ENCODE data around the gene CBLN1. TPM values are rescaled to one million over a fixed set of nuclear protein-coding genes. Genes with fewer than 3 reads are reported as not detected.
A peak's percentile ranks its signal among the peaks of the same experiment; 100 is the strongest.

The CBLN1 gene
- total and polyA plus RNA-seq, 2 donors from 2014 or later: 0.25 to 0.73 TPM

DNA sequence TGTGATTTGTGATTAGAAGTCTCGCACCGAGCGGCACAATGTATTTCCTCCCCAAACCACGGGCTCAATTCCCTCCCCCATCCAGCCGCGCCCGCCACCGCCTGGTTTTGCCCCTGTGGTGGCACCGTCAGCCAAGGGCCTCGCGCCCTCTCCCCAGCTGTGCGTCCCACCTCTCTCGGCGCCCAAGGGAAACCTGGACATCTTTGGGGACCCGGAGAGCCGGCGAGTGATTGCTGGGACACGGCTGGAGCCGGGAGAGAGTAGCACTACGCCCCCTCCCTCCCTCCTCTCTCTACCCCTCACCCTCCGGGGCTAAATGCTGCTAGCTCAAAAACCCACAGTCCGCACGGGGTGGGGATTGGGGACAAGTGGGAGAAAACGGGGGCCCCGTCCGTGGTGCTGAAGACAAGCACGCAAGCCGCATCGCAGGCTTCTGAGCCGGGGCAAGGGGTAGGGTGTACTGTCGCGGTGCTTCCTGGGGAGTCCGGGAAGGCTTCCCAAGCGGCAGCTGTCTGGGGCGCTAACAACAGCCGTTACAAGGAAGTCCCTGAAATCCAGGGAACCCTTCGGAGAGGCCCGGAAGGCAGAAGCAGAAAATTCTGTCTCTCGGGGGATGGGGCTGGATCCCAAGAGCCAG lies 1.4 kb downstream of the CBLN1 start:
- intact Hi-C loops (cut with DNase I): no loop called here
- no peaks in the 10 kb centered on the region for H3K9me3 ChIP-seq (ENCODE audit: control insufficient read depth in 2 of 3, insufficient read depth in 1 of 3, low read length in 3 of 3)
- H3K27me3 ChIP-seq (ENCODE audit: control insufficient read depth, insufficient read depth, low read length): peaks cover 74% of the 10 kb centered on the region
- H3K36me3 ChIP-seq (ENCODE audit: control insufficient read depth in 2 of 3, insufficient read depth in 3 of 3, low read length in 3 of 3): no peaks in the 10 kb centered on the region
- DNase-seq (peak in 4 of 5 donors; percentile 47 to 66 (median 60)), FAIRE-seq (no peak)
- TF ChIP-seq, protein P1, sequence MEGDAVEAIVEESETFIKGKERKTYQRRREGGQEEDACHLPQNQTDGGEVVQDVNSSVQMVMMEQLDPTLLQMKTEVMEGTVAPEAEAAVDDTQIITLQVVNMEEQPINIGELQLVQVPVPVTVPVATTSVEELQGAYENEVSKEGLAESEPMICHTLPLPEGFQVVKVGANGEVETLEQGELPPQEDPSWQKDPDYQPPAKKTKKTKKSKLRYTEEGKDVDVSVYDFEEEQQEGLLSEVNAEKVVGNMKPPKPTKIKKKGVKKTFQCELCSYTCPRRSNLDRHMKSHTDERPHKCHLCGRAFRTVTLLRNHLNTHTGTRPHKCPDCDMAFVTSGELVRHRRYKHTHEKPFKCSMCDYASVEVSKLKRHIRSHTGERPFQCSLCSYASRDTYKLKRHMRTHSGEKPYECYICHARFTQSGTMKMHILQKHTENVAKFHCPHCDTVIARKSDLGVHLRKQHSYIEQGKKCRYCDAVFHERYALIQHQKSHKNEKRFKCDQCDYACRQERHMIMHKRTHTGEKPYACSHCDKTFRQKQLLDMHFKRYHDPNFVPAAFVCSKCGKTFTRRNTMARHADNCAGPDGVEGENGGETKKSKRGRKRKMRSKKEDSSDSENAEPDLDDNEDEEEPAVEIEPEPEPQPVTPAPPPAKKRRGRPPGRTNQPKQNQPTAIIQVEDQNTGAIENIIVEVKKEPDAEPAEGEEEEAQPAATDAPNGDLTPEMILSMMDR (IDR thresholded peaks at IDR 0.05; ENCODE audit: borderline replicate concordance, extremely low read depth, insufficient read depth): no peak
- no peaks in the 10 kb centered on the region for H3K4me1 ChIP-seq (ENCODE audit: control insufficient read depth in 2 of 3, insufficient read depth in 2 of 3, low read depth in 1 of 3, low read length in 3 of 3)
- H3K4me3 ChIP-seq (ENCODE audit: low read length in 3 of 3): no peak overlapping the region
- no peak overlapping the region for H3K9ac ChIP-seq (ENCODE audit: low read length in 3 of 3)
- no peak overlapping the region for H3K27ac ChIP-seq (ENCODE audit: low read depth in 2 of 2, low read length in 2 of 2)

DNA sequence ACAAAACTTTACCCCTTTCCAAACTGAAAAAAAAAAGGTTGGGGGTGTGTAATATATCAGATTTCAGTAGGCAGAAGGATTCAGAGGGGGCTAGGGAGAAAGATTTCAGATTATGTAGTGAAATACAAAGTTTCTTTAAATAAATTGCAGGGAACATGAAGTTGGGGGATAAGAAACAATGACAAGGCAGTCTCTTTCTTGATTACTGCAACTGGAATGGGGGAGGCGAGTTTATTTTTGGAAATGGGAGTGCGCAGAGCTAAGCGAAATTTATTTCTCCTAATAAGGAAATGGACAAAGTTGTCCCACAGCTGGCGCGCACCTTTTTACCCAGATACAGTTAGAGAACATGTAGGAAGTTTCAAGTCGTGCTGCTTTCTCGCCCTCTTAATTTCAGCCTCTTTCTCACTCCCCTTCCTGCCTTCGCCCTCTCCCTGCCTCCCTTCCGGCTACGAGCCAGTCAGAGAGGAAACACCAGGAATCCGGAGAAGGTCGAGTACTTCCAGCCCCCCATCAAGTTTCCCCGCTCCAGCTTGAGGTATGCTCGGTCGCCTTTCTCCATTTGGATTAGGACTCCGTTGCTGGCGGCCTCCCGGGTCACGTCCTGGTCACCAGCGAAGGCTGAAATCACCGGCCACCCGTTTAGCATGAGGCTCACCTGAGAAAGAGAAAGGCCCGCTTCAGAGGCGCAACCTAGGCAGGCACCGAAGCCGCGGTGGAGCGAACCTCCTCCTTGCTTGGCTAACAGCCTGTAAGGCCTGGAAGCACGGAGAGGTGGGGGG lies 2.5 kb downstream of the CBLN1 start:
- intact Hi-C loops (cut with DNase I): no loop called here
- no peak for FAIRE-seq
- no peak for DNase-seq
- Histone ChIP-seq H3K4me3 (ENCODE audit: low read length in 3 of 3) (no peak overlapping the region), H3K27me3 (ENCODE audit: control insufficient read depth, insufficient read depth, low read length) (peaks cover 69% of the 10 kb centered on the region), H3K27ac (ENCODE audit: low read depth in 2 of 2, low read length in 2 of 2) (no peak overlapping the region), H3K4me1 (ENCODE audit: control insufficient read depth in 2 of 3, insufficient read depth in 2 of 3, low read depth in 1 of 3, low read length in 3 of 3) (no peaks in the 10 kb centered on the region), H3K36me3 (ENCODE audit: control insufficient read depth in 2 of 3, insufficient read depth in 3 of 3, low read length in 3 of 3) (no peaks in the 10 kb centered on the region), H3K9me3 (ENCODE audit: control insufficient read depth in 2 of 3, insufficient read depth in 1 of 3, low read length in 3 of 3) (no peaks in the 10 kb centered on the region), H3K9ac (ENCODE audit: low read length in 3 of 3) (no peak overlapping the region)
- TF ChIP-seq, protein P1 (IDR thresholded peaks at IDR 0.05; ENCODE audit: borderline replicate concordance, extremely low read depth, insufficient read depth): no peak

DNA sequence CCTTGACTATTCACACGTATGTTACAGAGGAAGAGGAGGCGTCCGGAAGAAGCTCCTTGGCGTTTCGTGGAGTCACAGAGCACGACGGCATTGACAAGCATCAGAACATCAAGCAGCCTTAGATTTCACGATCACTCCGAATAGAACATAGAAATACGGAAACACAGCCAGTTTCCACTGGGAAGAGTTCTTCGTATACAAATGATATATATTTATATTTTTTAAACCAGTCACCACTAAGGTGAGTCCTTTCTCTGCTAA lies 3.1 kb downstream of the CBLN1 start:
- H3K4me1 ChIP-seq (ENCODE audit: control insufficient read depth in 2 of 3, insufficient read depth in 2 of 3, low read depth in 1 of 3, low read length in 3 of 3): no peaks in the 10 kb centered on the region
- H3K9ac ChIP-seq (ENCODE audit: low read length in 3 of 3): no peak overlapping the region
- TF ChIP-seq, protein P1 (IDR thresholded peaks at IDR 0.05; ENCODE audit: borderline replicate concordance, extremely low read depth, insufficient read depth): no peak
- no peak overlapping the region for H3K27ac ChIP-seq (ENCODE audit: low read depth in 2 of 2, low read length in 2 of 2)
- H3K4me3 ChIP-seq (ENCODE audit: low read length in 3 of 3): no peak overlapping the region
- no peaks in the 10 kb centered on the region for H3K36me3 ChIP-seq (ENCODE audit: control insufficient read depth in 2 of 3, insufficient read depth in 3 of 3, low read length in 3 of 3)
- DNase-seq: no peak
- no peaks in the 10 kb centered on the region for H3K9me3 ChIP-seq (ENCODE audit: control insufficient read depth in 2 of 3, insufficient read depth in 1 of 3, low read length in 3 of 3)
- FAIRE-seq: no peak
- H3K27me3 ChIP-seq (ENCODE audit: control insufficient read depth, insufficient read depth, low read length): peaks cover 63% of the 10 kb centered on the region
- intact Hi-C loops (cut with DNase I): no loop called here

All from kidney (tissue), 14 donors.